Measurements from ENCODE around the gene ADAMTS10. TPM values are rescaled to one million over a fixed set of nuclear protein-coding genes. Genes with fewer than 3 reads are reported as not detected.

ADAMTS10 gene
- total and polyA plus RNA-seq, 4 donors = 1.2 to 10.1 (median 3.6) TPM

GRCh38 chr19:8630796-8631424 lies 20.4 kb upstream of the ADAMTS10 start:
- Histone ChIP-seq H3K27me3 (ENCODE audit: control insufficient read depth in 4 of 4, insufficient read depth in 4 of 4, low read length in 3 of 4) (no peaks in the 10 kb centered on the region), H3K27ac (ENCODE audit: low read depth in 1 of 2, low read length in 2 of 2) (peak overlapping the region; percentile 67 to 70), H3K4me1 (ENCODE audit: control insufficient read depth in 4 of 4, insufficient read depth in 4 of 4, low read length in 3 of 4) (peaks cover 4 to 18% (median 11%) of the 10 kb centered on the region in 4 donors), H3K4me3 (ENCODE audit: low read depth in 1 of 3, low read length in 3 of 3) (no peak overlapping the region), H3K36me3 (ENCODE audit: control insufficient read depth in 4 of 4, insufficient read depth in 3 of 4, low read depth in 1 of 4, low read length in 3 of 4) (no peaks in the 10 kb centered on the region), H3K9me3 (ENCODE audit: control insufficient read depth in 4 of 4, low read length in 3 of 4) (no peaks in the 10 kb centered on the region), H3K9ac (ENCODE audit: low read depth in 1 of 2, low read length in 2 of 2) (no peak overlapping the region)
- 43% methylated on average over 6 of the region's 6 CpGs for WGBS
- DNase-seq (ENCODE audit: low spot score) = no peak
- TF ChIP-seq SP1 (IDR thresholded peaks at IDR 0.05) (no peak), RXRA (IDR thresholded peaks at IDR 0.05) (no peak), FOXA2 (IDR thresholded peaks at IDR 0.05) (no peak), HNF4G (IDR thresholded peaks at IDR 0.05) (no peak), TAF1 (conservative IDR thresholded peaks at IDR 0.05) (no peak), RAD21 (IDR thresholded peaks at IDR 0.05) (no peak), EGR1 (IDR thresholded peaks at IDR 0.05; ENCODE audit: low read depth in 2 of 2) (no peak)
- TF ChIP-seq, protein P1, sequence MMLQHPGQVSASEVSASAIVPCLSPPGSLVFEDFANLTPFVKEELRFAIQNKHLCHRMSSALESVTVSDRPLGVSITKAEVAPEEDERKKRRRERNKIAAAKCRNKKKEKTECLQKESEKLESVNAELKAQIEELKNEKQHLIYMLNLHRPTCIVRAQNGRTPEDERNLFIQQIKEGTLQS (IDR thresholded peaks at IDR 0.05) = no peak

GRCh38 chr19:8629996-8630683 lies 19.6 kb upstream of the ADAMTS10 start, which contains the start of gene NFILZ:
TSS of gene NFILZ (plus strand) at chr19:8630633. CDS start at chr19:8676766, 46,133 bp downstream.
- peak within 1 kb of the TSS; percentile 67 to 70 for H3K27ac ChIP-seq (ENCODE audit: low read depth in 1 of 2, low read length in 2 of 2)
- DNase-seq (ENCODE audit: low spot score) = no peak
- TF ChIP-seq RXRA (IDR thresholded peaks at IDR 0.05) (no peak), REST (IDR thresholded peaks at IDR 0.05) (no peak), EGR1 (IDR thresholded peaks at IDR 0.05; ENCODE audit: low read depth in 2 of 2) (no peak), SP1 (IDR thresholded peaks at IDR 0.05) (no peak), YY1 (IDR thresholded peaks at IDR 0.05) (no peak), FOXA1 (IDR thresholded peaks at IDR 0.05) (no peak), NR2F2 (IDR thresholded peaks at IDR 0.05) (no peak), GABPA (IDR thresholded peaks at IDR 0.05 in 1 of 2, conservative IDR thresholded peaks at IDR 0.05 in 1 of 2) (no peak), TAF1 (conservative IDR thresholded peaks at IDR 0.05) (no peak), JUND (IDR thresholded peaks at IDR 0.05) (no peak), HNF4A (conservative IDR thresholded peaks at IDR 0.05) (no peak), RAD21 (IDR thresholded peaks at IDR 0.05) (no peak)
- TF ChIP-seq, protein P1 (IDR thresholded peaks at IDR 0.05) = no peak
- TF ChIP-seq, protein P2, sequence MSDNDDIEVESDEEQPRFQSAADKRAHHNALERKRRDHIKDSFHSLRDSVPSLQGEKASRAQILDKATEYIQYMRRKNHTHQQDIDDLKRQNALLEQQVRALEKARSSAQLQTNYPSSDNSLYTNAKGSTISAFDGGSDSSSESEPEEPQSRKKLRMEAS (IDR thresholded peaks at IDR 0.05) = no peak
- no peak within 1 kb of the TSS for H3K4me3 ChIP-seq (ENCODE audit: low read depth in 1 of 3, low read length in 3 of 3)
- no peaks in the 10 kb centered on the region for H3K9me3 ChIP-seq (ENCODE audit: control insufficient read depth in 4 of 4, low read length in 3 of 4)
- H3K9ac ChIP-seq (ENCODE audit: low read depth in 1 of 2, low read length in 2 of 2) = no peak within 1 kb of the TSS
- no peaks in the 10 kb centered on the region for H3K36me3 ChIP-seq (ENCODE audit: control insufficient read depth in 4 of 4, insufficient read depth in 3 of 4, low read depth in 1 of 4, low read length in 3 of 4)
- H3K27me3 ChIP-seq (ENCODE audit: control insufficient read depth in 4 of 4, insufficient read depth in 4 of 4, low read length in 3 of 4) = no peaks in the 10 kb centered on the region
- WGBS = 95% methylated on average over 11 of the region's 11 CpGs
- H3K4me1 ChIP-seq (ENCODE audit: control insufficient read depth in 4 of 4, insufficient read depth in 4 of 4, low read length in 3 of 4) = peaks cover 4 to 18% (median 11%) of the 10 kb centered on the region in 4 donors

Measured in liver (tissue), 9 donors.